CD4-positive, alpha-beta T cell treated with Interferon alpha-2 for 1 hour (primary cell): Measurements from ENCODE around the gene PCED1B.

ENCODE experiments used
- DNase-seq, 2 donors: peaks; one replicate each; pipeline ENCODE4 v3.0.0-alpha.2; 2020 to 2022

Gene PCED1B

GRCh38 chr12:47238669-47239114 lies 159.3 kb downstream of the PCED1B start:
- DNase-seq = no peak

- DNase-seq = no peak
Observed at GRCh38 chr12:47242426-47242825, 163.0 kb downstream of the PCED1B start.

GRCh38 chr12:47244835-47245234 lies 165.4 kb downstream of the PCED1B start:
- DNase-seq = no peak

GRCh38 chr12:47245623-47246022 lies 166.2 kb downstream of the PCED1B start:
- DNase-seq = no peak

GRCh38 chr12:47247418-47247817 lies 168.0 kb downstream of the PCED1B start:
- DNase-seq = no peak

- no peak for DNase-seq
Observed at GRCh38 chr12:47249082-47249481, 169.7 kb downstream of the PCED1B start.

GRCh38 chr12:47249719-47250357 lies 170.4 kb downstream of the PCED1B start:
- DNase-seq = no peak

GRCh38 chr12:47251919-47252318 lies 172.5 kb downstream of the PCED1B start:
- no peak for DNase-seq

GRCh38 chr12:47264951-47265350 lies 185.5 kb downstream of the PCED1B start:
- DNase-seq = no peak

- DNase-seq = no peak
Observed at GRCh38 chr12:47265391-47265790, 186.0 kb downstream of the PCED1B start.

GRCh38 chr12:47267571-47267970 lies 188.2 kb downstream of the PCED1B start:
- no peak for DNase-seq

- no peak for DNase-seq
Observed at GRCh38 chr12:47268501-47269454, 189.4 kb downstream of the PCED1B start.

- DNase-seq = no peak
Observed at GRCh38 chr12:47269916-47270315, 190.5 kb downstream of the PCED1B start.

- no peak for DNase-seq
Observed at GRCh38 chr12:47270782-47271664, 191.6 kb downstream of the PCED1B start.

- no peak for DNase-seq
Observed at GRCh38 chr12:47271800-47272239, 192.4 kb downstream of the PCED1B start.

- DNase-seq = no peak
Observed at GRCh38 chr12:47272412-47273190, 193.2 kb downstream of the PCED1B start.

GRCh38 chr12:47273191-47273626 lies 193.8 kb downstream of the PCED1B start:
- no peak for DNase-seq

- DNase-seq = no peak
Observed at GRCh38 chr12:47274760-47275159, 195.3 kb downstream of the PCED1B start.

- DNase-seq = no peak
Observed at GRCh38 chr12:47276253-47276620, 196.8 kb downstream of the PCED1B start.

- peak; percentile 69 to 81 for DNase-seq
Observed at GRCh38 chr12:47276621-47277309, 197.3 kb downstream of the PCED1B start.

GRCh38 chr12:47277972-47278448 lies 198.6 kb downstream of the PCED1B start:
- DNase-seq = no peak
